PFSK-1 (cell line): ENCODE measurements around the gene CTPS1.

Source experiments
- POLR2AphosphoS5 ChIP-seq: IDR thresholded peaks from 2 replicates; pipeline ENCODE4 v1.6.1; 2012; ENCODE audit warnings: low read depth, mild to moderate bottlenecking, control low read depth, low read length, moderate library complexity
- REST ChIP-seq, 2 experiments: IDR thresholded peaks; 2 replicates each; pipeline versions ENCODE4 v1.6.1 to v1.8.0; 2011 to 2012; ENCODE audit warnings: low read depth in 2 of 2, low read length in 2 of 2, control low read depth in 1 of 2, inconsistent platforms in 1 of 2, mild to moderate bottlenecking in 1 of 2, moderate library complexity in 1 of 2; ENCODE audit not compliant: insufficient read depth in 1 of 2
- SIN3A ChIP-seq: IDR thresholded peaks from 2 replicates; pipeline ENCODE4 v1.6.1; 2012; ENCODE audit warnings: mild to moderate bottlenecking, low read length, moderate library complexity, borderline replicate concordance; ENCODE audit not compliant: insufficient read depth
- TAF1 ChIP-seq: IDR thresholded peaks from 2 replicates; pipeline ENCODE4 v1.6.1; 2012; ENCODE audit warnings: low read length, control low read depth, borderline replicate concordance; ENCODE audit not compliant: insufficient read depth

- TF ChIP-seq TAF1 (no peak), REST (IDR thresholded peaks at IDR 0.05; ENCODE audit: insufficient read depth in 1 of 2, low read depth in 2 of 2, low read length in 2 of 2) (no peak), POLR2AphosphoS5 (no peak), SIN3A (no peak)
These were observed 2.4 kb upstream of the CTPS1 start for GRCh38 chr1:40976952-40977690.
